Measurements from ENCODE around the gene SPATA31D4.

SPATA31D4 gene

DNA sequence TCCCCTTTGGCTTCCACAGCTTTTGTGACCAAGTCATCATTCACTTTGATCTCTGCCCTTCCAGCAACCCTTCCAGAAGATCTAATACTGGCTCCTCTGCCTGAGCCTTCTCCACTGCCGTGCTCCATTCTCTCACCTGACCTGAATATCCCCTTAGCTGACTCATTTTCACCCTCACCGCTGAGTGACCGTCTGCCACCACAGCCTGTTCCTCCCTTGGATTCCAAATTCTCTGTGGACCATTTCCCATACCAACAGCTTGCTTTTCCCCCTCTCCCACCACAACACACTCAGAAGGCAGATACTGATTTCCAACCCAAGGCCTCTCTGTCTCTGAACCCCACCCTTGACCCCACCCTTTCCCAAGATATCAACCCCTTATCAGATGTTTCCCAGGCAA, 39.8 kb downstream of the SPATA31D4 start:
- DNase-seq, result no peak

- no peak for DNase-seq
These were observed 41.7 kb downstream of the SPATA31D4 start for GRCh38 chr9:81969971-81970370.

DNA sequence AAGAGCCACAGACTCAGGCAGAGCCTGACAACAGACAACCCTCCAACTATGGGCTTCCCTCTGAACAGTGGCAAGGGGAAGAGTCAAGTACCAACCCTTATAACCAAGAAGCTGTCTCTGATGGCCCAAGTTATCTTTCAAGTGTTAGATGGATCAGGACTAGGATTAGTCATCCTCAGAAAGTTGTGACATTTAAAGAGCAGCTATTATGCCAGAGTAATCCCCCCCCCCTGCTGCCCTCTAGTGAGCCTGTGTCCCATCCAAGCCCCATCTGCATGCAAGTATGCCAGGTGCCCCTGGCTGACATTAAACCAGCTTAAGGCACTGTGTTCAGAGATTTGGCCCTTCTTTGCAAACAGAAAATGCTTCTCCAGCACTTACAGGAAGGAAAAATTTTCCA, 43.5 kb downstream of the SPATA31D4 start:
- DNase-seq, result no peak

- DNase-seq, result no peak
These were observed 46.5 kb downstream of the SPATA31D4 start for GRCh38 chr9:81974764-81975163.

- DNase-seq, result no peak
These were observed 48.1 kb downstream of the SPATA31D4 start for GRCh38 chr9:81976351-81976750.

DNA sequence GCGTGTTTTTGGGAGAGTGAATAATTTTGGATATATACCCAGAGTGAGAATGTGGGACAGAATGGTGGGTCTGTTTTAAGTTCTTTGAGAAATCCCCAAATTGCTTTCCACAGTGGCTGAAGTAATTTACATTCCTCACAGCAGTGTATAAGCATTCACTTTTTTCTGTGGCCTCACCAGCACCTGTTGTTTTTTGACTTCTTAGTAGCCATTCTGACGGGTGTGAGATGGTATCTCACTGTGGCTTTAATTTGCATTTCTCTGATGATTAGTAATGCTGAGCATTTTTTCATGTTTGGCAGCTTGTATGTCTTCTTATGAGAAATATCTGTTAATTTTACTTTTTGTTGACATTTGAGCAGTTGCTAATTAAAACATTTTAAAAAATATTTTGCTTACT, 51.0 kb downstream of the SPATA31D4 start:
- no peak for DNase-seq

DNA sequence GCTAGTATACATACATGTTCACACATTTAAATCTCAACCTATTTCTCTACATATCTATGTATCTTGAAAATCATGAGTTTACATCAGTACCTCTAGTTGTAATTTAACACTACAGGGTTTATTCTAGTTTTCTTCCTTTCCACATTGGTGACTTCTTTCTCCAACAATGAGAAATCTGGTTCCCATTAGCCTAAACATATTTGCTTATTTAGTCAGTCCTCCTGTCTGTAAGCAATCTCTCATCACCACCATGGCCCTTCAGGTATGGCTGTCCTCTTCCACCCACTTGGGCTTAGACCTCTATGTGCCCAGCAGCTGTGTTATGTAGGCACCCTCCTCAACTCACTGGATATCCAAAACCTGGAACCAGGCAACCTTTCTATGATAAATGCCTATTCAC, 52.3 kb downstream of the SPATA31D4 start:
- DNase-seq, result no peak

DNA sequence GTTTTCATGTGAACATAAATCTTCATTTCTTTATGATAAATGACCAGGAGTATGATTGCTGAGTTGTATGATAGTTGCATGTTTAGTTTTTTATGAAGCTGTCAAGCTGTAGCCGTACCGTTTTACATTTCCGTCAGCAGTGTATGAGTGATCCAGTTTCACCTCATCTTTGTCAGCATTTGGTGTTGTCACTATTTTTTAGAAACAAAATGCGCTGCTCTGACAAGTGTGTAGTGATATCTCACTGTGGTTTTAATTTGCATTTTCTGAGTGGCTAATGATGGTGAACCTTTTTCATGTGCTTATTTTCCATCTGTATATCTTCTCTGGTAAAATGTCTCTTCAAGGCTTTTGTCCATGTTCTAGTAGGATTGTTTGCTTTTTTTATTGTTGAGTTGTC, 53.7 kb downstream of the SPATA31D4 start:
- no peak for DNase-seq

All from activated CD4-positive, alpha-beta T cell treated with anti-CD3 and anti-CD28 coated beads, Interleukin-2, amount 50 U/mL, for 16 hours (primary cell).